Fibroblast of lung (primary cell): ENCODE results near the gene EPS15. TPM values are rescaled to one million over a fixed set of nuclear protein-coding genes. Genes with fewer than 3 reads are reported as not detected.

Experiments
- DNase-seq, 2 donors: peaks; one replicate each; pipeline versions ENCODE4 v3.0.0 to v3.0.0-alpha.2; 2010; ENCODE audit warnings: low read depth in 2 of 2
- H2AFZ ChIP-seq: 2 replicates; pipeline ENCODE4 v1.5.1; 2012; ENCODE audit warnings: low read length, control low read depth, inconsistent platforms
- H3K27ac ChIP-seq: 2 replicates; pipeline ENCODE4 v1.5.1; 2011; ENCODE audit warnings: low read length, control low read depth; ENCODE audit not compliant: insufficient read depth
- H3K27me3 ChIP-seq: 2 replicates; pipeline ENCODE4 v1.5.1; 2011; ENCODE audit warnings: mild to moderate bottlenecking, low read length; ENCODE audit not compliant: control insufficient read depth, insufficient read depth
- H3K36me3 ChIP-seq: 2 replicates; pipeline ENCODE4 v1.5.1; 2011; ENCODE audit warnings: low read length; ENCODE audit not compliant: control insufficient read depth, insufficient read depth
- H3K4me1 ChIP-seq: 2 replicates; pipeline ENCODE4 v1.5.1; 2011; ENCODE audit warnings: low read length; ENCODE audit not compliant: control insufficient read depth, insufficient read depth; ENCODE audit errors: extremely low read depth
- H3K4me2 ChIP-seq: 2 replicates; pipeline ENCODE4 v1.5.1; 2011; ENCODE audit warnings: low read length, control low read depth; ENCODE audit not compliant: insufficient read depth; ENCODE audit errors: extremely low read depth
- H3K4me3 ChIP-seq, 4 experiments: fragments of 200-600 bp in 1 of 4; sonication (generic) in 1 of 4; replicated peaks in 1 of 4; 2 replicates each; pipeline ENCODE4 v1.5.1; 2011 to 2016; ENCODE audit warnings: low read length in 4 of 4, low read depth in 3 of 4, mild to moderate bottlenecking in 3 of 4, control low read depth in 2 of 4, inconsistent platforms in 1 of 4, mixed read lengths in 1 of 4; ENCODE audit not compliant: insufficient read depth in 1 of 4; ENCODE audit errors: control extremely low read depth in 1 of 4
- H3K79me2 ChIP-seq: 2 replicates; pipeline ENCODE4 v1.5.1; 2012; ENCODE audit warnings: mild to moderate bottlenecking, low read length, inconsistent platforms; ENCODE audit not compliant: control insufficient read depth, insufficient read depth
- H3K9ac ChIP-seq: 2 replicates; pipeline ENCODE4 v1.5.1; 2011; ENCODE audit warnings: mild to moderate bottlenecking, low read length, control low read depth; ENCODE audit not compliant: insufficient read depth
- H3K9me3 ChIP-seq: 2 replicates; pipeline ENCODE4 v1.5.1; 2012; ENCODE audit warnings: low read depth, low read length; ENCODE audit not compliant: control insufficient read depth, insufficient read depth
- H4K20me1 ChIP-seq: 2 replicates; pipeline ENCODE4 v1.5.1; 2011; ENCODE audit warnings: low read length; ENCODE audit not compliant: control insufficient read depth, insufficient read depth; ENCODE audit errors: extremely low read depth
- CTCF ChIP-seq, 2 donors: IDR thresholded peaks in 1 of 2; conservative IDR thresholded peaks in 1 of 2; 1 replicate in 1 of 2; 2 replicates in 1 of 2; pipeline ENCODE4 v1.5.1; 2011 to 2012; ENCODE audit warnings: low read length in 2 of 2, control low read depth in 1 of 2, inconsistent platforms in 1 of 2, low read depth in 1 of 2, mild to moderate bottlenecking in 1 of 2
- EZH2 ChIP-seq: IDR thresholded peaks from 2 replicates; pipeline ENCODE4 v1.5.1; 2012; ENCODE audit warnings: low read length, control low read depth, mild to moderate bottlenecking; ENCODE audit errors: missing control alignments
- polyA plus RNA-seq, 2 donors: library from polyadenylated mRNA; depleted of rRNA in 1 of 2; stranded (reverse) in 1 of 2; unstranded in 1 of 2; fragments of >200 nt; gene quantifications; 2 replicates each; pipeline ENCODE4 v1.2.1, GENCODE V29; 2011 to 2012; ENCODE audit warnings: missing spikeins in 1 of 2
- total RNA-seq: library from RNA; depleted of rRNA; stranded (reverse); fragments of >200 nt; gene quantifications from 2 replicates; pipeline ENCODE4 v1.2.1, GENCODE V29; 2014

The EPS15 gene
- total and polyA plus RNA-seq, 2 donors (not counting 1 experiment from before 2014, with no cell fraction given): 67.7 to 75.5 TPM

DNA sequence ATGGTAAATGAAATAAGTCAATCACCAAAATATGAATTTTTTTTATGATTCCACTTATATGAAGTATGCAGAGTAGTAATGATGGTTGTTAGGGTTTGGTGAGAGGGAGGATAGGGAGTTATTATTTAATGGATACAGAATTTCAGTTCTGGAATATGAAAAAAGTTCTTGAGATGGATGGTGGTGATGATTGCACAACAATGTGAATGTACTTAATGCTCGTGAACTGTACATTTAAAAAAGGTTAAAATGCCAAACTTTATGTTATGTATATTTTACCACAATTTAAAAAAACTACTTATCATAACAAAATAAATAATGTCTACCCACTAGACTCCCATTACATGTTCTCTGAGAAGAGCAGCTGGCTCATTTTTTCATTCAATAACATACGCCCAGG, 133.3 kb downstream of the EPS15 start:
- H3K4me3 ChIP-seq: no peak overlapping the region
- no peaks in the 10 kb centered on the region for H4K20me1 ChIP-seq
- no peak for DNase-seq
- no peaks in the 10 kb centered on the region for H3K36me3 ChIP-seq
- H3K27me3 ChIP-seq: no peaks in the 10 kb centered on the region
- no peak overlapping the region for H3K4me2 ChIP-seq
- H2AFZ ChIP-seq: no peak overlapping the region
- no peaks in the 10 kb centered on the region for H3K9me3 ChIP-seq
- no peak overlapping the region for H3K9ac ChIP-seq
- no peak overlapping the region for H3K27ac ChIP-seq
- TF ChIP-seq EZH2: no peak
- H3K4me1 ChIP-seq: no peaks in the 10 kb centered on the region
- H3K79me2 ChIP-seq: no peaks in the 10 kb centered on the region

DNA sequence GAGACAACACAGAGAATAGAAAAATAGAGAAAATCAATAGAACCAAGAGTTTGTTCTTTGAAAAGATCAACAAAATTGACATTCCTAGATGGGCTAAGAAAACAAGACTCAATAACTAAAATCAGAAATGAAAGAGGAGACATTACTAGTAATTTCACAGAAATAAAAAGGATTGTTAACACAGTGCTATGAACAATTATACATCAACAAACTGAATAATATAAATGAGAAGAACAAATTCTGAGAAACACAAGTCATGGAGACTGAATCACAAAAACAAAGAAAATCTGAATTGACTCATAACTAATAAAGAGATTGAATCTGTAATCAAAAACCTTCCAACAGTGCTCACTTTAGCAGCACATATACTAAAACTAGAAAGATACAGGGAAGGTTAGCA, 137.1 kb downstream of the EPS15 start:
- Histone ChIP-seq H3K9ac (no peak overlapping the region), H4K20me1 (no peaks in the 10 kb centered on the region), H3K4me2 (no peak overlapping the region), H3K27ac (no peak overlapping the region), H3K79me2 (no peaks in the 10 kb centered on the region), H2AFZ (no peak overlapping the region), H3K9me3 (no peaks in the 10 kb centered on the region), H3K4me1 (no peaks in the 10 kb centered on the region), H3K4me3 (no peak overlapping the region), H3K27me3 (no peaks in the 10 kb centered on the region), H3K36me3 (no peaks in the 10 kb centered on the region)
- TF ChIP-seq CTCF (conservative IDR thresholded peaks at IDR 0.05 in 1 of 2, IDR thresholded peaks at IDR 0.05 in 1 of 2; ENCODE audit: low read depth in 1 of 2, low read length in 2 of 2) (no peak), EZH2 (no peak)
- DNase-seq: no peak

DNA sequence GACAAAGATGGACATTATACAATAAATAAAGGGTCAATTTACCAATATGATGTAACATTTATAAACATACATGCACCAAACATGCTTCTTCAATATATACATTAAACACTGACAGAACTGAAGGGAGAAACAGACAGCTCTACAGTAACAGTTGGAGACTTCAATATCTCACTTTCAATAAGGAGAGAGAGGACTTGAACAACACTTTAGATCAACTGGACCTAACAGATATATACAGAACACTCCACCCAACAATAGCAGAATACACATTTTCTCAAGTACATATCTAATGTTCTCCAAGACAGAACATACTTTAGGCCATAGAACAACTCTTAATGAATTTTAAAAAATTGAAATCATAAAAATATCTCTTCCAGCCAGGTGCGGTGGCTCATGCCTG, 138.1 kb downstream of the EPS15 start:
- TF ChIP-seq EZH2: no peak
- no peak for TF ChIP-seq CTCF (conservative IDR thresholded peaks at IDR 0.05 in 1 of 2, IDR thresholded peaks at IDR 0.05 in 1 of 2; ENCODE audit: low read depth in 1 of 2, low read length in 2 of 2)
- no peaks in the 10 kb centered on the region for H3K4me1 ChIP-seq
- no peak overlapping the region for H3K9ac ChIP-seq
- H3K9me3 ChIP-seq: no peaks in the 10 kb centered on the region
- no peak overlapping the region for H3K4me2 ChIP-seq
- H3K27ac ChIP-seq: no peak overlapping the region
- no peak overlapping the region for H3K4me3 ChIP-seq
- H2AFZ ChIP-seq: no peak overlapping the region
- H3K36me3 ChIP-seq: no peaks in the 10 kb centered on the region
- DNase-seq: no peak
- H3K27me3 ChIP-seq: no peaks in the 10 kb centered on the region
- H3K79me2 ChIP-seq: no peaks in the 10 kb centered on the region
- no peaks in the 10 kb centered on the region for H4K20me1 ChIP-seq
